ENCODE data around the gene CENPF. TPM values are rescaled to one million over a fixed set of nuclear protein-coding genes. Genes with fewer than 3 reads are reported as not detected.

The CENPF gene
- polyA plus RNA-seq, 1 donor from 2014 or later = 5.4 TPM

GRCh38 chr1:214694769-214695168 is 91.8 kb downstream of the CENPF start:
- Histone ChIP-seq H3K9me2 (ENCODE audit: insufficient read depth, low read length) (no peaks in the 10 kb centered on the region), H3F3A (ENCODE audit: insufficient read depth, low read length, poor library complexity, severe bottlenecking) (no peaks in the 10 kb centered on the region), H3K36me3 (ENCODE audit: insufficient read depth, low read length) (no peaks in the 10 kb centered on the region), H4K20me1 (ENCODE audit: insufficient read depth) (no peaks in the 10 kb centered on the region), H3K27ac (ENCODE audit: low read length) (no peak overlapping the region), H3K79me2 (replicated peaks; ENCODE audit: insufficient read depth, low read length) (no peaks in the 10 kb centered on the region), H3K27me3 (ENCODE audit: insufficient read depth, low read depth, low read length) (no peaks in the 10 kb centered on the region), H3K9ac (ENCODE audit: low read length) (no peak overlapping the region), H3K4me2 (ENCODE audit: low read length) (no peak overlapping the region), H2AFZ (ENCODE audit: low read depth, low read length) (no peak overlapping the region), H3K4me3 (ENCODE audit: low read length) (no peak overlapping the region), H3K9me3 (ENCODE audit: low read length) (no peaks in the 10 kb centered on the region)
- TF ChIP-seq CTCF (IDR thresholded peaks at IDR 0.05; ENCODE audit: poor library complexity, severe bottlenecking) (no peak), RAD21 (conservative IDR thresholded peaks at IDR 0.05) (no peak), SMC3 (conservative IDR thresholded peaks at IDR 0.05; ENCODE audit: poor library complexity) (no peak), EZH2 (IDR thresholded peaks at IDR 0.05; ENCODE audit: borderline replicate concordance, insufficient read depth, low read length, poor library complexity, severe bottlenecking) (no peak), POLR2AphosphoS5 (IDR thresholded peaks at IDR 0.05) (no peak), REST (IDR thresholded peaks at IDR 0.05; ENCODE audit: borderline replicate concordance) (no peak), MXI1 (conservative IDR thresholded peaks at IDR 0.05; ENCODE audit: poor library complexity, severe bottlenecking) (no peak), EP300 (conservative IDR thresholded peaks at IDR 0.05; ENCODE audit: poor library complexity, severe bottlenecking) (no peak), TAF1 (IDR thresholded peaks at IDR 0.05; ENCODE audit: low read depth) (no peak)

- H3F3A ChIP-seq (ENCODE audit: insufficient read depth, low read length, poor library complexity, severe bottlenecking) = no peaks in the 10 kb centered on the region
- H3K36me3 ChIP-seq (ENCODE audit: insufficient read depth, low read length) = no peaks in the 10 kb centered on the region
- TF ChIP-seq EZH2 (IDR thresholded peaks at IDR 0.05; ENCODE audit: borderline replicate concordance, insufficient read depth, low read length, poor library complexity, severe bottlenecking) (no peak), TAF1 (IDR thresholded peaks at IDR 0.05; ENCODE audit: low read depth) (no peak), POLR2AphosphoS5 (IDR thresholded peaks at IDR 0.05) (no peak), SMC3 (conservative IDR thresholded peaks at IDR 0.05; ENCODE audit: poor library complexity) (no peak), MXI1 (conservative IDR thresholded peaks at IDR 0.05; ENCODE audit: poor library complexity, severe bottlenecking) (no peak), EP300 (conservative IDR thresholded peaks at IDR 0.05; ENCODE audit: poor library complexity, severe bottlenecking) (no peak), REST (IDR thresholded peaks at IDR 0.05; ENCODE audit: borderline replicate concordance) (no peak)
- H3K9ac ChIP-seq (ENCODE audit: low read length) = no peak overlapping the region
- H2AFZ ChIP-seq (ENCODE audit: low read depth, low read length) = no peak overlapping the region
- H3K27ac ChIP-seq (ENCODE audit: low read length) = no peak overlapping the region
- H3K9me2 ChIP-seq (ENCODE audit: insufficient read depth, low read length) = no peaks in the 10 kb centered on the region
- no peak overlapping the region for H3K4me3 ChIP-seq (ENCODE audit: low read length)
- H4K20me1 ChIP-seq (ENCODE audit: insufficient read depth) = no peaks in the 10 kb centered on the region
- H3K4me2 ChIP-seq (ENCODE audit: low read length) = no peak overlapping the region
- no peaks in the 10 kb centered on the region for H3K9me3 ChIP-seq (ENCODE audit: low read length)
- H3K79me2 ChIP-seq (replicated peaks; ENCODE audit: insufficient read depth, low read length) = no peaks in the 10 kb centered on the region
- H3K27me3 ChIP-seq (ENCODE audit: insufficient read depth, low read depth, low read length) = no peaks in the 10 kb centered on the region
These were observed 95.6 kb downstream of the CENPF start for GRCh38 chr1:214698559-214698958.

All from neural cell (in vitro differentiated cells).